A172 (cell line): Measurements from ENCODE around the gene NUMB. TPM values are rescaled to one million over a fixed set of nuclear protein-coding genes. Genes with fewer than 3 reads are reported as not detected.
"Not testable (repeated sequence)": the region's sequence is repeated elsewhere in the genome, so short reads cannot be mapped to it uniquely, and the experiment has no call there.

Experiments used
- DNase-seq: peaks from one replicate; pipeline ENCODE4 v3.0.0-alpha.2; 2015; ENCODE audit warnings: low spot score
- total RNA-seq: library from RNA; depleted of rRNA; stranded (reverse); fragments of >200 nt; shearing (Covaris generic); gene quantifications from 2 replicates; pipeline ENCODE4 v1.2.3, GENCODE V29; 2014

Gene NUMB
- total RNA-seq, 1 experiment from 2014 or later, result 26.9 TPM

DNA sequence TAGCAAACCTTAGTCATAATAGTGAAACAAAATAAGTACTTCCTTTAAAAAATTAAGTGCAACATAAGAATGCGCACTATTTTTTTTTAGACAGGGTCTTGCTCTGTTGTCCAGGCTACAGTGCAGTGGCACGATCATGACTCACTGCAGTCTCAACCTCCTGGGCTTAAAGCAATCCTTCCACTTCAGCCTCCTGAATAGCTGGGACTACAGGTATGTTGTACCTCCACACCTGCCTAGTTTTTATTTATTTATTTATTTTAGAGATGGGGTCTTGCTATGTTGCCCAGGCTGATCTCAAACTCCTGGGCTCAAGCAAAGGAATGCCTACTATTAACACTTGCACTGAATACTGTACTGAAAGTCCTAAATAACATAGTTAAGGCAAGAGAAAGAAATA is 93.8 kb downstream of the NUMB start:
- DNase-seq, result no peak

DNA sequence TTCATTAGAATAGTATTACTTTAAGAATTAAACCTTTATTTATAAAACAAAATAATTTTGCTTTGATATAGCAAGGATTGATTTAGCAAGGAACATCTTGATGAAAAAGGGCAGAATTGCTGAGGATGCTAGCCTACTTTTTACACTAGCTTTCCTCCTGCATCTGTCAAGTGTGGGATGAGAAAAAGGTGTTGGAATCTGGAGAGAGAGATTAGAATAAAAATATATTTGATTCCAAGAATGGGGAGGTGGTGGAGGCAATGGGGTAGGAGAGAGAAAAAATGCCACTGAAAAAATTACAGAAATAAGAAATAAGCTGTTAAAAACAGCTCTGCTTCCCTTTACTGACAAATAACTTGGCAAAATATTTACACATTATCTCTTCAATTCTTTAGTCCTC is 98.9 kb downstream of the NUMB start:
- DNase-seq, result no peak

DNA sequence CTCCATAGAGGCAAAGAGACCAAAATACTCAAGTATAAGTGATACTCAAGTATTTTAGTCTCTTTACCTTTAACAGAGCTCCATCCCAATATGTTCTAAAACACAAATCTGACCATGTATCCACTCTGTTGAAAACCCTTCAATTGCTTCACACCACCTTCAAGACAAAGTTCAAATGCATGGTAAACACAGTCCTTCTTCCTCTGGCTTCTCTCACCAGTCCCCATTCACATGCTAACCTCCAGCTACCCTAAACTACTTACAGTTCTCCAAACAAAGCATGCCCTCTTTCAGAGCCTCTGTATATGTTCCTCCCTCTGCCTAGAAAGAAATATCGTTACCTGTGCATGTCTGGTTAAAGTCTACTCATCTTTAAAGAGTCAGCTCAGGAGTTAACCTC is 100.2 kb downstream of the NUMB start:
- DNase-seq, result no peak

DNA sequence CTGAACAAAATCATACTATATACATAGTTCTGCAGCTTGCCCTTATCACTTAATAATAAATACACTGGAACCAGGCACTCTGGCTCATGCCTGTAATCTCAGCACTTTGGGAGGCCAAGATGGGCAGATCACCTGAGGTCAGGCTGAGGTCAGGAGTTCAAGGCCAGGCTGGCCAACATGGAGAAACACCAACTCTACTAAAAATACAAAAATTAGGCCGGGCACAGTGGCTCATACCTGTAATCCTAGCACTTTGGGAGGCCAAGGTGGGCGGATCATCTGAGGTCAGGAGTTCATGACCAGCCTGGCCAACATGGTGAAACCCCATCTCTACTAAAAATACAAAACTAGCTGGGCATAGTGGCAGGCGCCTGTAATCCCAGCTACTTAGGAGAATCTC is 109.3 kb downstream of the NUMB start:
- DNase-seq, result not testable (repeated sequence)

DNA sequence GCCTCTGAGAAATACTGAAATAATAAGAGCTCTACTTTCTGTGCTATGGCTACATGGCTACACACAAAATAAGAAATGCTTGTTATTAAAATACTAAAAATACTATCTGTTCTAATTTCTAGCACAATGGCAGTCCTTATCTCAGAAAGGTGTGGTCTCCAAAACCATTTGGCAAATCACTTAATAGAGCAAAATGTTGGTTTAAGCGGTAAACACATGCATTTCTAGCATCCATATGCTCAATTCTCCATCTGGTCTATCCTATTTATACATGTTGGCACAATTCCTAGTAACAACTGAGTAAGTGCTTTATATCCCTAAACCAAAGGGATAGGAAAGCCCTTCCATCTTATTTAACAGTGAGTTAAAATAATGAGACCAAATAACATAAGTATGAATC is 114.0 kb downstream of the NUMB start:
- DNase-seq, result no peak

DNA sequence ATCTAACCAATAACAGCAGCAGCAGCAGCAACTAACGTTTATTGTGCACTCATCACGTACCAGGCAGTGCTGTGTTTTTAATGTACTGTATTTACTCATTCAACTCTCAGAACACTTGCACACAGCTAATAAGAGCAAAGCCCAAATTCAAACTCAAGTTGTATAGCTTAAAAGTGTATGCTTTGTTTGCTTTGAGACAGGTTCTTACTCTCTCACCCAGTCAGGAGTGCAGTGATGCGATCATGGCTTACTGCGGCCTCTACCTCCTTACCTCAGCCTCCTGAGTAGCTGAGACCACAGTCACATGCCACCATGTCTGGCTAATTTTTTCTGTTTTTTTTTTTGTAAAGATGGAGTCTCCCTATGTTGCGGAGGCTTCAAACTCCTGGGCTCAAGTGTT is 115.7 kb downstream of the NUMB start:
- DNase-seq, result no peak

DNA sequence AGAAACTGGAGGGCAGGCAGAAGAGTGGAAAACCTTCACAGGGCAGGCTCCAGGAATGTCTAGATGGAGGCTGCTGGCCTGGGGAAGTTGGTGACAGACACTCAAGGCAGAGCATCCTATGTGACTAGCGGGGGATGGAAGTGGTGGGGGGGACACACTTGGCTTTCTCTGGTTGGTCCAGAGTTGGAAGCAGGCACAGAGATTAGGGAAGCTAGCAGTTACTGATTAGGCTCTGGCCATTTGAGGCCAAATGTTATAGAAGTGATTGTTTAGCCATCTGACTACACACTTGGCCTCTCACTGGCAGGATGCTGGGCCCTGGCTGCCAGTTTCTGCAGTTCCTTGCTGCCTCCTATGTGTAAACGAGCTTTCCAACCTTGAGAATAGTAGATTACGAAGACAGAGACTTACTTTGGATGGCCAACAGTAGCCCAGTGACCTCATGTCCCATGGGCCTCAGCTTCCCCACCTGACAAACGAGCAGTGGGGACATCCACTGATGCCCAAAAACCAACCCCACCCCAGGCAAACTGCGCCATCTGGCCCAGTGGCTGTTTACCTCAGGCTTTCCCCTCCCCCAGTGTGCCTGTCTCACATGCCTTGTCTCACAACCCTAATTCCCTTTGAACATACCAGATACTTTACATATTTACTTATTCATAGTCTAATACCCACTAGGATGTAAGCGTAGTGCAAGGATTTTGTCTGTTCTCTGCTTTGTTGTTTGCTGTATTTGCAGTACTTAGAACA is 118.3 kb downstream of the NUMB start:
- DNase-seq, result no peak

DNA sequence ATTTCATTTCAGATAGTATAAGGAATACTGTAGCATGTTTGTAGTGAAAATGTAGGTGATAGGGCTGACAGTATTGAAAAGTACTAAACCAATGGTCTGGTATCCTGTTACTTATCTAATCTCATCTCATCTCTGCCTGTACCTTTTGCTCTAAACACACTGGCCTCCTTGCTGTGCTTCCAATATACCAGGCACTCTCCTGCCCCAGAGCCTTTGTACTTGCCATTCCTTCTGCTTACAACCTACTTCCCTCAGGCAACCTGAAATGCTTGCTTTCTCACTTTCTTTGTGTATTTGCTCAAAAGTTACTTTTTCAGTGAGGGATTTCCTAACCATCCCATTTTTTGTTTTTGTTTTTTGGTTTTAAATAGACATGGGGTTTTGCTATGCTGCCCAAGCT is 119.1 kb downstream of the NUMB start:
- no peak for DNase-seq

DNA sequence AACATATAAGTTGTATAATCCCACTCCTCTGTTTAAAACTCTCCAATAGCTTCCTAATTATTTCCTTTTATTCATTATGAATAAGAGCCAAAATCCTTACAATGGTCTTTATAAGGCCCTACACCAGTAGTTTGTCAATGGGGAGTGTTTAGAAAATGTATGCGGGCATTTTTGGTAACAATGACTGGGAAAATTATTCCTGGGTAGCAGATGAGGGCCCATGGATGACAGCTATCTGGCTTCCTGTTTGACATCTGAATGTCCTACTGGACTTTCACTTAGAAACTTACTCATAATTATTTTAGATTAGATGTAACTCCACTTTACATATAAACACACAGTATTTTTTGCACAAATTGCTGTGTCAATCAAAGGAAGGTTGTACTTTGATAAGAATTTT is 119.8 kb downstream of the NUMB start:
- no peak for DNase-seq

DNA sequence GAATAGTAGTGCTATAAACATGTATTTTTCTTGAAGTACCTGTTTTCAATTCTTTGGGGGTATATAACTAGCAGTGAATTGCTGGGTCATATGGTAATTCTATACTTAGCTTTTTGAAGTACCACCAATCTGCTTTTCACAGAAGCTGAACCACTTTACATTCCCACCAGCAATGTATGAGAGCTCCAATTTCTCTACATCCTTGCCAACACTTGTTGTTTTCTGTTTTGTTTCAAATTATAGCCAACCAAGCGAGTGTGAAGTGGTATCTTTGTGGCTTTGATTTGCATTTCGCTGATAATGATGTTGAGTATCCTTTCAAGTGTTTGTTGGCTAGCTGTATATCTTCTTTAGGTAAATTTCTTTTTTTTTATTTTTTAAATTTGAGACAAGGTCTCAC is 125.3 kb downstream of the NUMB start:
- DNase-seq, result no peak

DNA sequence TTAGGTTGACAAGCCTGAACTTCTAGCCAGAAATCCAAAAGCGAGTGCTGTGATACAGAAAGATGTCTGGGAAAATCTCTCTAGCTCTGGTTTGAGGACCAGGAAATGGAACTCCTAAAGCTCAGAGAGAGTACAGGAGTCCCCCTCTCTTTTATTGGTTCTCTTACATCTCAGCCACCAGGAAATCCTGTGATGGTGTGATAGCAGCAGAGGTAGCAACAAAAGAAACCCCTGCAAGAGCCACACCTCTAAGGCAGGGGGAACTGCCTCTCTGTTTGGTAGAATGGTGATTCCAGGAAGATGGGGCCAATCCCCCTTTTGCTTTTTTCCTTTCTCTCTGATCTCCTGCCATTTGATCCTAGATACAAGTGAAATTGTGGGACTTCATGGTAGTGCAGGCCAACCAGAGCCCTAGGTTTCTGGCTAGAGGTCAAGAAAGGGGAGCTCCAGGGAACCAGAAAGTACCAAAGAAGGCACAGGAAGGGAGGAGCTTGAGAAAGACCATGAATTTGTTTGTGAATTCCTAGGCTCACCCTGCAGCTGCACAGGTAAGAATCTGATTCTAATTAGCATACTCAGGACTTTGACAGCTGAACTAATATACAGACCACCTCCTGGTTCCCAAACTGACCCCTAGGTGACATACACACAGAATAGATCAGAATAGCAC is 132.6 kb downstream of the NUMB start:
- DNase-seq, result no peak

DNA sequence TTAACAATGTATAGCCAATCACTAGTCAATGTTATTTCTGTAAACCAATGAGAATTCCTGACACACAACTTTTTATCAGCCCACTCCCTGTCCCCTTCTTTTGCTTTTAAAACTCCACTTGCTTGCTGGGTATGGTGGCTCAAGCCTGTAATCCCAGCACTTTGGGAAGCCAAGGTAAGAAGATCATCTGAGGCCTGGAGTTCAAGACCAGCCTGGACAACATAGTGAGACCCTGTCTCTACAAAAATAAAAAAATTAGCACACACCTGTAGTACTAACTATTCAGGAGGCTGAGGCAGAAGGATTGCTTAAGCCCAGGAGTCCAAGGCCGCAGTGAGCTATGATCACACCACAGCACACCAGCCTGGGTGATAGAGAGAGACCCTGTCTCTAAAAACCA is 133.3 kb downstream of the NUMB start:
- DNase-seq, result no peak

DNA sequence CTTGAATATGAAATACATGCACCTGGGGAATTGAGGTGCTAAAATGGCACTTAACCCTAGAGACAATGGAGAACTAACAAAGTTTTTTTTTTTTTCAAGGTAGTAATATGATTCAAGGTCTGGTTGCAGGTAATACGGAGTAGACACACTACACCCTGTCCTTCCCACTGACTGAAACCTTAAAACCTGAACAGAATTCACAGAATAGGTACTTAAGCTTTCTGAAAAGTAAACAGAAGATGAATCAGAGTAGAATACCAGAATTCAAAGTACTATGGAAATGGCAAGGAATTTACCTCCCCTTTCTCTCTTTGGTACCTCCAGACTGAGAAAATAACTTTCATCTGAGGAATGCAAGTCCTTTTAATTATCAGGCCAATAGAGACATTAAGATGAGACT is 133.8 kb downstream of the NUMB start:
- no peak for DNase-seq

DNA sequence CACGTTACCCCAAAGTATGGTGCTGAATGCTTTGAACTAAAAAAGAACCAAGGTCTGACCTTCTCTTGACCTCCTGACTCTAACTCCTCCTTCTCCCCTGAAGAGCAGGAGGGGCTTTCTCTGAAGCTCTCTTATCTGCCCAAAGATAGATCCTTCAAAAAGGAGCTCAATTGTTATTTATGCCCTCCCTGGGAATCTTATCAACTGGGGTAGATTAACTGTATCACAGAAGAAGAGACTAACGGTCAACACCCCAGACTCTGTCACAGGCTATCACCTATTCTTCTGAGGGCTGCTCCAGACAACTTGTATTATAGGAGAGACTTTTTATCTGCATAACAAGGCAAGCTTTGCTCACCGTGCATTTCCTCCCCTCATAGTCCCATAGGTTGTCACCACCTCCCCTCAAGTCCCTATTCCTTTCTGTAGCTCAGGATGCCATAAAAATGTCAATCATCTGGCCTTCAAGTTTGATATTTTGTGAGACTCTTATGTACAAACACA is 134.4 kb downstream of the NUMB start:
- no peak for DNase-seq

DNA sequence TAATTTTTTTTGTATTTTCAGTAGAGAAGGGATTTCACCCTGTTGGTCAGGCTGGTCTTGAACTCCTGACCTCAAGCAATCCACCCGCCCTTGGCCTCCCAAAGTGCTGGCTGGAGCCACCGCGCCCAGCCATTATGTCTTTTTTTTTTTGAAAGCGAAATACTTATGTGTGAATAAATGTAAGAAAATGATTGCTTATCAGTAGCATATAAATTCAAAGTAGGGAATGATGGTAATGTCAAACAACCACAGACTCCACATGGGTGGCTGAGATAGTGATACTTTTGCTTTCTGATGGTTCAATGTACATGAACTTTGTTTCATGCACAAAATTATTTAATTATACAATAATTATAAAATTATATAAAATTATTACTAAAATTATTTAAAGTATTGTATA is 145.2 kb downstream of the NUMB start:
- no peak for DNase-seq

DNA sequence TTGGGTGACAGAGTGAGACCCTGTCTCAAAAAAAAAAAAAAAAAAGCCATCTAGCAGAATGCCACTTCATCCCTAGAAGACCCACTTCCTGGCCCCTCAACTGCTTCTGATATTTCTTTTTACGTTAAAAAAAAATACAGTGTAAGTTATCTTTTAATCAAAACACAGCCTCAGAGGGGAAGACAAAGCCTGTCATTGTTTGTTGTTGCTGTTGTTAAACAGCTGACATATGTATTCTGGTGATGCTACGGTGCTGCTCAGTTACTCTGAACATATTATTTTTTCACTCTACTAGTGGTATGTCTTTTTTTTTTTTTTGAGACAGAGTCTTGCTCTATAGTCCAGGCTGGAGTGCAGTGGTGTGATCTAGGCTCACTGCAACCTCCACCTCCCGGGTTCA is 145.7 kb downstream of the NUMB start:
- DNase-seq, result no peak

DNA sequence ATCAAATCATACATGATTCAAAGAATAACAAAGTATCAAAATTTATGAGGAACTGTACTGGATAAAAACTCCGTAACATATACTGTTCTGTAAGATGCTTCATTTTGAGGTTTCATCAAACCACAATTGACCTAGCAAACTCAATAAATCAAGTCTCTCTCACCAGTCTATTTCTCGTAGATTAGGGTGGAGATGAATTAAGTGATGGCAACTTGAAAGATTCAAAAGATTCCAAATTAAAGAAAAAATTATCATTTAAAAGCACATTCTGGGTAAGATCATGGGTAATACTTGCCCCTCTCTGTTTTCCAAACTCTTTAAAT is 146.7 kb downstream of the NUMB start:
- no peak for DNase-seq

DNA sequence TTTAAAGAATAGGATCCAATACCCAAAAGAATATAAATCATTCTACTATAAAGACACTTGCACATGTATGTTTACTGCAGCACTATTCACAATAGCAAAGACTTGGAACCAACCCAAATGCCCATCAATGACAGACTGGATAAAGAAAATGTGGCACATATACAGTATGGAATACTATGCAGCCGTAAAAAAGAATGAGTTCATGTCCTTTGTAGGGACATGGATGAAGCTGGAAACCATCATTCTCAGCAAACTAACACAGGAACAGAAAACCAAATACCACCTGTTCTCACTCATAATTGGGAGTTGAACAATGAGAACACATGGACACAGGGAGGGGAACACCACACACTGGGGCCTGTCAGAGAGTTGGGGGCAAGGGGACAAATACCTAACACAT is 149.1 kb downstream of the NUMB start:
- not testable (repeated sequence) for DNase-seq

DNA sequence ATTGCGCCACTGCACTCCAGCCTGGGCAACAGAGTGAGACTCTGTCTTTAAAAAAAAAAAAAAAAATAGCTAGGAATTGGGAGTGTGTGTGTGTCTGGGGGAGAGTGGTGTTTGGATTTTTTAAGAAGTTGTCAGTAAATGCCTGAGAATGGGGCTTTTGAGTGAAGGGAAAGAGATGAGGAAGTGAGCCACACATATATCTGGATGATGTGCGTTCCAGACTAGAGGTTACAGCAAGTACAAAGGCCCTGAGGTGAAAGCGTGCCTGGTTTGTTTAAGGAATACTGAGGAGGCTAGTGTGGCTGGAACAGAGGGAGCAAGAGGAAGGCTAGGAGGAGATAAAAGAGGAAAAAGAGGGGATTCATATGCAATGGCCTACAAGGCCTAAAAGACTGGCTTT is 151.1 kb downstream of the NUMB start:
- DNase-seq, result no peak

DNA sequence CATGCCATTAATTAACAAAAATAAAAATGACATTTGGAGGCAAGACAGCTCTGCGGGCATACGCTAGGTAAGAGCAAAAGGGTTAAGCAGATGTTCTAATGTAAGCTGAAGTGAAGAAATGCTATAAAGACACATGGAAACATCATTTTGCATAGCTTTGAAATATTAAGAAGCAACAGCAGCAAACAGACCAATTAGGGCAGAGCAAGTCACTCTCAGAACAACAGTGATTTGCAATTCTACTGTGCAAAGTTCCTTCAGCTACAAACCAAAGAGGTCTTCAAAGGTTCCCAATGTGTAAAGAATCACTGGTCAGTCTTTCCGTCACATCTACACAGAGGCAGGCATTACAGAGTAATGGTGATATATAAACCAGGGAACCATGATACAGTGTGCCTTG is 152.8 kb downstream of the NUMB start:
- DNase-seq, result no peak

DNA sequence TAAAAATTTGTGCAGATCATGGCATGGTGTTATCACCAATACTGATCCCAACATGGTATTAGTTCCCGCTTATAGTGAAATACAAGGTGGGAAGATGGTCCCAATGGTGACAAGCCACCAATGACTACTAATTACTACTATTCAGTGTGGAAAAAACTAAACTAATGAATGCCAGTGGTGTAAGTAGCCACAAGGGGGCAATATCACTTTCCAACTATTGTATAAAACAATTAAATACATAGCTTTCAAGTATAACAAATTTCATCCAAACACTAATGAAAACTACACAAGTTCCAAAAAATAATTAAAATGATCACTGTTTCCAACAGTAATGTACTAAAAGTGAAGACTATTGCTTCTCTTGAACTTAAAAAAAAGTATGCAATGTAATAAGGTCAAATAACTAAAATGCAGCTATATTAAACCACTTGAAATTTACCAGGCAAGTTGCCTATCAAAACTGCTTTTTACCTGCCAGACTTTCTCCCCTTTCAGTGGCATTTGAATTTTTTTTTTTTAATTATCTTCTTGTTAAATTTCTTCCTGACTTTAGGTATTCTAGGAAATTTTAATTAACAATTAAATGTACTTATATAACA is 163.0 kb downstream of the NUMB start:
- peak; percentile 49 for DNase-seq

DNA sequence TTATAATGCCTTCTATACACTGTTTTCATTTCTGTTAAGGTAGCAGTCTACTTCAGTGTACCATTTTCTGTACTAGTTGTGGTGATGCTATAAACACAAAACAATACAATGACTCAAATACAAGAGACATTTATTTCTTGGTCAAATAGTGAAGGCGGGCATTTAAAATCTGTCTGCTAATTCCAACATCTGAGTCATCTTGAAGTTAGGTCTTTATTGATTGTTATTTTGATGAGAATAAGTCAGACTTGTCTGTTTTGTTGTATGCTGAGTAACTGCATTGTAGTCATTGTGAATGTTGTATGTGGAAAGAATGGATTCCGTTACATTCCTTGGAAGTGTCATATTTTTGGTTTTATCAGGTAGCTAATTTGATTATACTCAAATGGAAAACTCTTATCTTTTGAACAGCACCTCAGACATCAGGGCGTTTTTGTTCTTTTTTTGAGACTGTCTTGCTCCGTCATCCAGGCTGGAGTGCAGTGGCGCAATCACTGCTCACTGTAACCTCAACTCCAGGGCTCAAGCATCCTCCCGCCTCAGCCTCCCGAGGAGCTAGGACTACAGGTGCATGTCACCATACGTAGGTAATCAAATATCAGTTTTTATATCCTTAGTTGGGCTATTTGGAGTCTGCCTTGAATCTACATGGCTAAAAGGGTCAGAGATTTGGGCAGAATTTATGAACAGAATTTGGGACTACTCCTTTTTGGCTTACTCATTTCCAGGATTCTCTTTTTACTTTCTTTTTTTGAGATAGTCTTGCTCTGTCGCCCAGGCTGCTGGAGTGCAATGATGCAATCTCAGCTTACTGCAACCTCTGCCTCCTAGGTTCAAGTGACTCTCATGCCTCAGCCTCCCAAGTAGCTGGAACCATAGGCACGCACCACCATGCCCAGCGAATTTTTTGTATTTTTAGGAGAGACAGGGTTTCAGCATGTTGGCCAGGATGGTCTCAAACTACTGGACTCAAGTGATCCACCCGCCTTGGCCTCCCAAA is 164.3 kb downstream of the NUMB start:
- no peak for DNase-seq
